ENCODE data around the gene INCA1.

DNA sequence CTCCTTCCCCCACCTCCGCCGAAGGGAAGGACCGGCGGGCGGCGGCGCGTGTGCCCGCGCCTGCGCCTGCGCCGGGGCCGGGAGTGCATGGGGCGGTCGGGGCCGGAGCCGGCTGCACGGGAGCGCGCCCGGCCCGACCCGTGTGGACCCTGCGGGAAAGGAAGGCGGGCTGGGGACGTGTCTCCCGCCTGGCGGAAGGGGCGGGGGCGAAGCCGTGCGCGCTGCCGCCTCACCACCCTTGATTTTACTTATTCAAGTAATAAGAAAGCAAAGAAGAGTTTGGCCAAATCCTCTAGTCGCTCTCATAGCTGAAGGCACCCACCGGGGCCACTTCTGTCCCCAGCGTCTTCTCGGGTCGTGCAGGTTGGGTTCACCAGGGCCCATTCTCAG lies 48.4 kb downstream of the INCA1 start:
- TF ChIP-seq POLR2A (IDR thresholded peaks at IDR 0.05): peak in 3 of 4 donors; percentile 11 to 72 (median 38)
- TF ChIP-seq EP300 (IDR thresholded peaks at IDR 0.05): no peak
- TF ChIP-seq, protein P1, sequence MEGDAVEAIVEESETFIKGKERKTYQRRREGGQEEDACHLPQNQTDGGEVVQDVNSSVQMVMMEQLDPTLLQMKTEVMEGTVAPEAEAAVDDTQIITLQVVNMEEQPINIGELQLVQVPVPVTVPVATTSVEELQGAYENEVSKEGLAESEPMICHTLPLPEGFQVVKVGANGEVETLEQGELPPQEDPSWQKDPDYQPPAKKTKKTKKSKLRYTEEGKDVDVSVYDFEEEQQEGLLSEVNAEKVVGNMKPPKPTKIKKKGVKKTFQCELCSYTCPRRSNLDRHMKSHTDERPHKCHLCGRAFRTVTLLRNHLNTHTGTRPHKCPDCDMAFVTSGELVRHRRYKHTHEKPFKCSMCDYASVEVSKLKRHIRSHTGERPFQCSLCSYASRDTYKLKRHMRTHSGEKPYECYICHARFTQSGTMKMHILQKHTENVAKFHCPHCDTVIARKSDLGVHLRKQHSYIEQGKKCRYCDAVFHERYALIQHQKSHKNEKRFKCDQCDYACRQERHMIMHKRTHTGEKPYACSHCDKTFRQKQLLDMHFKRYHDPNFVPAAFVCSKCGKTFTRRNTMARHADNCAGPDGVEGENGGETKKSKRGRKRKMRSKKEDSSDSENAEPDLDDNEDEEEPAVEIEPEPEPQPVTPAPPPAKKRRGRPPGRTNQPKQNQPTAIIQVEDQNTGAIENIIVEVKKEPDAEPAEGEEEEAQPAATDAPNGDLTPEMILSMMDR (IDR thresholded peaks at IDR 0.05): peak in 2 of 6 experiments; percentile 13 to 16
- TF ChIP-seq POLR2AphosphoS5 (IDR thresholded peaks at IDR 0.05): peak in 1 of 2 donors; percentile 59

All from upper lobe of left lung (tissue), 4 donors.